Measurements from ENCODE around the gene MUC12. TPM values are rescaled to one million over a fixed set of nuclear protein-coding genes. Genes with fewer than 3 reads are reported as not detected.
"Not testable (repeated sequence)": the region's sequence is repeated elsewhere in the genome, so short reads cannot be mapped to it uniquely, and the experiment has no call there.

The MUC12 gene
- not detected in 2 replicates for total RNA-seq (2012; rRNA removed)
- 4.0 and 4.1 TPM in 2 replicates for polyA plus RNA-seq (2012; rRNA removed)
- 0.86 and 3.5 TPM in 2 replicates for polyA plus RNA-seq (2012; cell fraction: cytosol; rRNA removed)
- 5.4 and 5.6 TPM in 2 replicates for polyA plus RNA-seq (2012; cell fraction: nucleus; rRNA removed; ENCODE audit: low replicate concordance)
- Bru-seq, nascent RNA, result percentile 4 among the genes with signal in this experiment
- BruChase-seq, experiment 1, labeled RNA remaining after a 6-hour chase, result percentile 8 among the genes with signal in this experiment
- percentile 3 among the genes with signal in this experiment for BruChase-seq, experiment 2, labeled RNA remaining after a 2-hour chase
- long read RNA-seq, partial matches to known transcripts, result 0 of 1 reads
- long read RNA-seq, other reads (novel, unspliced or antisense), result 0 of 1 reads

GRCh38 chr7:100969066-100969615, at the start of gene MUC12:
TSS of gene MUC12 (plus strand) at chr7:100969565. CDS start at chr7:100969623, 58 bp downstream.
- Histone ChIP-seq H3K79me1 (ENCODE audit: low read depth in 1 of 2, low read length in 2 of 2) (no peaks in the 10 kb centered on the region), H3K4me1 (ENCODE audit: control insufficient read depth, insufficient read depth, low read length) (no peaks in the 10 kb centered on the region), H4K91ac (ENCODE audit: insufficient read depth, low read depth, low read length) (no peak within 1 kb of the TSS), H2BK20ac (ENCODE audit: low read depth, low read length) (no peak within 1 kb of the TSS), H2AFZ (replicated peaks; ENCODE audit: low read length, poor library complexity) (no peak within 1 kb of the TSS), H3K56ac (ENCODE audit: extremely low read depth, insufficient read depth, low read length) (no peak within 1 kb of the TSS), H2AK9ac (replicated peaks; ENCODE audit: low read depth, low read length, poor library complexity) (no peak within 1 kb of the TSS), H2BK15ac (ENCODE audit: low read depth, low read length) (no peak within 1 kb of the TSS), H3K9me1 (ENCODE audit: insufficient read depth, low read length) (no peaks in the 10 kb centered on the region), H2AK5ac (ENCODE audit: low read depth, low read length) (no peak within 1 kb of the TSS), H3K27ac (ENCODE audit: insufficient read depth, low read length) (no peak within 1 kb of the TSS), H3K4me3 (ENCODE audit: insufficient read depth, low read depth, low read length) (no peak within 1 kb of the TSS), H3K27me3 (ENCODE audit: control insufficient read depth, insufficient read depth, low read length) (peaks cover 56% of the 10 kb centered on the region), H3K4me2 (ENCODE audit: low read depth, low read length) (no peak within 1 kb of the TSS), H3K18ac (ENCODE audit: low read depth, low read length) (no peak within 1 kb of the TSS), H3K9ac (ENCODE audit: low read depth, low read length) (no peak within 1 kb of the TSS), H4K5ac (ENCODE audit: low read depth, low read length) (no peak within 1 kb of the TSS), H2BK120ac (ENCODE audit: low read depth, low read length) (no peak within 1 kb of the TSS), H4K8ac (ENCODE audit: low read depth in 2 of 2, low read length in 2 of 2) (no peak within 1 kb of the TSS), H3K23ac (ENCODE audit: low read depth, low read length) (no peak within 1 kb of the TSS), H3K14ac (replicated peaks; ENCODE audit: low read depth, low read length) (no peak within 1 kb of the TSS), H3K9me3 (ENCODE audit: control insufficient read depth, insufficient read depth, low read length) (no peaks in the 10 kb centered on the region; the same call in 1 of the 2 replicates), H3K4ac (ENCODE audit: low read depth, low read length) (no peak within 1 kb of the TSS), H3K36me3 (ENCODE audit: control insufficient read depth, insufficient read depth, low read length) (no peaks in the 10 kb centered on the region), H2BK5ac (ENCODE audit: low read depth, low read length, poor library complexity, severe bottlenecking) (no peak within 1 kb of the TSS), H4K20me1 (ENCODE audit: insufficient read depth, low read length) (no peaks in the 10 kb centered on the region; the same call in 1 of the 2 replicates)
- POLR2A ChIA-PET (ENCODE audit: unreplicated experiment), result no interaction called here
- 45% methylated on average over 5 of the region's 12 CpGs; no CpG with 5 or more reads in 1 of the 2 experiments for WGBS, 2 experiments (ENCODE audit: extremely low coverage in 2 of 2, insufficient read length in 1 of 2)
- no TSS peak for BruUV-seq (replicated peaks)
- no peak for TF ChIP-seq RCOR1 (IDR thresholded peaks at IDR 0.05; ENCODE audit: insufficient replicate concordance, low read length)
- CTCF ChIA-PET, result no interaction called here
- intact Hi-C loops (cut with micrococcal nuclease) (no loop called here), dilution Hi-C loops (cut with HindIII; ENCODE audit: low sequenced_read_pairs, unreplicated experiment) (no loop called here), in situ Hi-C loops (cut with MboI; ENCODE audit: low sequenced_read_pairs) (loop anchor here (5.0 to 25.0 kb wide), 2 partner anchors 93 to 493 kb away; no protein-coding TSS in a partner anchor)
- ATAC-seq (ENCODE audit: low read depth), result no peak
- no peak for DNase-seq

GRCh38 chr7:100919779-100920437, 49.5 kb upstream of the MUC12 start:
- H2AK9ac ChIP-seq (replicated peaks; ENCODE audit: low read depth, low read length, poor library complexity); H3K9me1 ChIP-seq (ENCODE audit: insufficient read depth, low read length); DNase-seq; H3K4me2 ChIP-seq (ENCODE audit: low read depth, low read length); CTCF ChIA-PET; H3K23ac ChIP-seq (ENCODE audit: low read depth, low read length); H3K4me1 ChIP-seq (ENCODE audit: control insufficient read depth, insufficient read depth, low read length); H2BK120ac ChIP-seq (ENCODE audit: low read depth, low read length); H3K36me3 ChIP-seq (ENCODE audit: control insufficient read depth, insufficient read depth, low read length); BruUV-seq (replicated peaks); H4K5ac ChIP-seq (ENCODE audit: low read depth, low read length); dilution Hi-C loops (cut with HindIII; ENCODE audit: low sequenced_read_pairs, unreplicated experiment); H3K9ac ChIP-seq (ENCODE audit: low read depth, low read length); H2AK5ac ChIP-seq (ENCODE audit: low read depth, low read length); H2BK15ac ChIP-seq (ENCODE audit: low read depth, low read length); H4K8ac ChIP-seq (ENCODE audit: low read depth in 2 of 2, low read length in 2 of 2); in situ Hi-C loops (cut with MboI; ENCODE audit: low sequenced_read_pairs); H3K18ac ChIP-seq (ENCODE audit: low read depth, low read length); H3K56ac ChIP-seq (ENCODE audit: extremely low read depth, insufficient read depth, low read length); H3K27me3 ChIP-seq (ENCODE audit: control insufficient read depth, insufficient read depth, low read length); H3K9me3 ChIP-seq (ENCODE audit: control insufficient read depth, insufficient read depth, low read length); POLR2A ChIA-PET (ENCODE audit: unreplicated experiment); H2AFZ ChIP-seq (replicated peaks; ENCODE audit: low read length, poor library complexity); ATAC-seq (ENCODE audit: low read depth); H2BK20ac ChIP-seq (ENCODE audit: low read depth, low read length); H3K4me3 ChIP-seq (ENCODE audit: insufficient read depth, low read depth, low read length); H3K4ac ChIP-seq (ENCODE audit: low read depth, low read length); H3K79me1 ChIP-seq (ENCODE audit: low read depth in 1 of 2, low read length in 2 of 2); H3K27ac ChIP-seq (ENCODE audit: insufficient read depth, low read length); intact Hi-C loops (cut with micrococcal nuclease); H3K14ac ChIP-seq (replicated peaks; ENCODE audit: low read depth, low read length); H2BK5ac ChIP-seq (ENCODE audit: low read depth, low read length, poor library complexity, severe bottlenecking); H4K91ac ChIP-seq (ENCODE audit: insufficient read depth, low read depth, low read length); H4K20me1 ChIP-seq (ENCODE audit: insufficient read depth, low read length): not testable (repeated sequence)
- WGBS, 2 experiments (ENCODE audit: extremely low coverage in 2 of 2, insufficient read length in 1 of 2), result 40% methylated on average over 2 of the region's 9 CpGs; no CpG with 5 or more reads in 1 of the 2 experiments

All from IMR-90 (cell line).